Loucy (cell line): ENCODE measurements around the gene SH2D4B.

Experiments
- CTCF ChIP-seq: fragments of 200-600 bp; sonication (generic); conservative IDR thresholded peaks from 2 replicates; pipeline ENCODE4 v1.5.1; 2014; ENCODE audit warnings: mild to moderate bottlenecking, antibody characterized with exemption, low read length
- EZH2phosphoT487 ChIP-seq: fragments of 200-600 bp; IDR thresholded peaks from 2 replicates; pipeline ENCODE4 v1.6.1; 2018; ENCODE audit warnings: antibody characterized with exemption, mild to moderate bottlenecking, moderate library complexity, borderline replicate concordance

DNA sequence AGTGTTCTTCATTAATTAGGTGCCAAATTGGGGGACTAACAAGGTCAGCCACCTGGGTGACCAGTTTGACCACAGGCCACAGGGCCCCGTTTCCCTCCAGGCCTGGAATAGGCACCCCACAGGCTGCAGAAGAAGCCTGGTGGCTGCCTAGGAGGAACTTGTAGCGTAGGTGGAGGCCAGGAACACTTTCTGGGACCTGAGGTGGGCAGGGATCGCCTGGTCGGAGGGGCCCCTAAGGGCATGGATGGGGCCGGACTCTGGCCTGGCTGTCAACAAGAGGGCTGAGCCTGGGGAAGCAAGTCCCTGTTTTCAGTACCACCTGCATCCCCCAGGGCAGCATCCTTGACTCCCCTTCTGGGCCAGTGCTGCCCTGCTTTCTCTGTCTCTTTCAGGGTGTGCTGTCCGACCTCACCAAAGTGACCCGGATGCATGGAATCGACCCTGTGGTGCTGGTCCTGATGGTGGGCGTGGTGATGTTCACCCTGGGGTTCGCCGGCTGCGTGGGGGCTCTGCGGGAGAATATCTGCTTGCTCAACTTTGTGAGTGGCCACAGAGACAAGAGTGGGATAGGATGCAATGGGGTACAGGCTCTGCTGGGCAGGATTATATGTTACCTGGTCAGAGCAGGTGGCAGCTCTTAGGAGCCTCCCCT lies 30.7 kb upstream of the SH2D4B start:
- TF ChIP-seq CTCF (no peak), EZH2phosphoT487 (no peak)
